Epidermal melanocyte (primary cell): ENCODE data around the gene RREB1.
"Not testable (repeated sequence)": the region's sequence is repeated elsewhere in the genome, so short reads cannot be mapped to it uniquely, and the experiment has no call there.

ENCODE experiments used
- DNase-seq: peaks from one replicate; pipeline ENCODE4 v3.0.0; 2011; ENCODE audit warnings: low spot score; ENCODE audit not compliant: insufficient read length

RREB1 gene

GRCh38 chr6:7144872-7145584 is 37.3 kb downstream of the RREB1 start:
- DNase-seq, result no peak

DNA sequence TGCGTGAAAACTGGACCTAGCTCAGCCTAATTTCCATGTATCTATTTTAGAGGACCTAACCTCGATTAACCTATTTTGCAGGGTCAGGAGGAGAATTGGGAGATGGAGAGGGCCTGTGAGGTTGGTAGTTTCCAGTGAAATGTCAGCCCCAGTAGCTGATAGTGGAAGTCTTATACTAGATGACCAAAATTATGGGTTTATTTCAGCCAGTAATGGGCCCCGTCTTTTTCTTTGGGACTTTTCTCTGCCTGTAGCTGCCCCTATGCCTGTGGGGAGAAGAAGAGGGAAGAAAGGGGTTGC is 37.8 kb downstream of the RREB1 start:
- DNase-seq, result no peak

- DNase-seq, result peak; percentile 45
These were observed 38.4 kb downstream of the RREB1 start for GRCh38 chr6:7145885-7146828.

GRCh38 chr6:7147051-7147671 is 39.4 kb downstream of the RREB1 start:
- DNase-seq, result no peak

GRCh38 chr6:7148100-7148822 is 40.5 kb downstream of the RREB1 start:
- DNase-seq, result no peak

DNA sequence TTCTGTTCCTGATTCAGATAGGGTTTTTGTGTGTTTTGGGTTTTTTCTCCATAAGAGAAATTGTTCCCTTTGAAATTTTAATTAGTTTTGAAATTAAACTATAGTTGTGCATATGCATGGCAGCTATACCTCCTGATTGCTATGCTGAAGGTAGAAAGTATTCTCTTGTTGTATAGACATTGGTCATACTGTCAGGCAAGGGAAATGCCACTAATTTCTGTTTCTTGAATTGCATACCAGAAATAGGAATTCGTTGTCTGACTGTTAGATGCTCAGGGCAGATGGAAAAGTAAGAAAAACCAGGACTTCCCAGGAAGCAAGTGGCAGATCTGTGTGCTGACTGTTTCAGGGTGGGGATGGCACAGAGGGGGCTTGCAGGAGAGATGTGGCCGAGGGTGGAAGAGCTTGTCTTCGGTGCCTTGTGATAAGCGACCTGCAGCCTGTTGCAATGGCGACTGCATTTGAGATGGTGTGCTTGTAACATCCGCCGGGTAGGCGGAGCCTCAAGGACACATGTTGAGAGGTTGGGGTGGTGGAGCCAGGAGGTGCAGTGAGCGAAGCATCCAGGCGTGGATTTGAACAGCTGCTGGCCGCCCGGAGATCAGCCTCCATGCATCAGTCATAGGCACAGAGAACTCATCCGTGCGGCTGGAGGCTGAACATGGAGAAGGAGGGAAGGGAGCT is 42.8 kb downstream of the RREB1 start:
- no peak for DNase-seq

GRCh38 chr6:7151381-7151780 is 43.6 kb downstream of the RREB1 start:
- no peak for DNase-seq

DNA sequence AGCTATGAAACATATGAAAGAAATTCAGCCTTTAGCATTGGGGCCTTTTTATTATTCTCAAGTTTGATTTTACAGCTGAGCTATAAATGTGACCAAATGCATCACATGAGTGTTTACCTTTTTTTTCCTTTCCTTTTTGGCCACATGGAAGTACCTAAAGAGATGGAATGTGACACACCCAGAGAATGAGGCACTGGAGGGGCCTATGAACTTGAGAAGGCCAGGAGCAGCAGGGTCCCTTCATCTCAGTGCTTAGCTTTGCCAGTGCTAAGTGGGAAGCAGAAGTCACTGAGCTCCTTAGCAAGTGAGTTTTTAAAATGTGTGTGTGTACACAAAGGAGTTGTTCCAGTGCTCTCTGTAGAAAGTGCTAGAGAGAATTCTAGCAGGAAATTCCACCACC is 44.7 kb downstream of the RREB1 start:
- no peak for DNase-seq

GRCh38 chr6:7153789-7154188 is 46.0 kb downstream of the RREB1 start:
- DNase-seq, result no peak

- no peak for DNase-seq
These were observed 46.8 kb downstream of the RREB1 start for GRCh38 chr6:7154341-7155139.

DNA sequence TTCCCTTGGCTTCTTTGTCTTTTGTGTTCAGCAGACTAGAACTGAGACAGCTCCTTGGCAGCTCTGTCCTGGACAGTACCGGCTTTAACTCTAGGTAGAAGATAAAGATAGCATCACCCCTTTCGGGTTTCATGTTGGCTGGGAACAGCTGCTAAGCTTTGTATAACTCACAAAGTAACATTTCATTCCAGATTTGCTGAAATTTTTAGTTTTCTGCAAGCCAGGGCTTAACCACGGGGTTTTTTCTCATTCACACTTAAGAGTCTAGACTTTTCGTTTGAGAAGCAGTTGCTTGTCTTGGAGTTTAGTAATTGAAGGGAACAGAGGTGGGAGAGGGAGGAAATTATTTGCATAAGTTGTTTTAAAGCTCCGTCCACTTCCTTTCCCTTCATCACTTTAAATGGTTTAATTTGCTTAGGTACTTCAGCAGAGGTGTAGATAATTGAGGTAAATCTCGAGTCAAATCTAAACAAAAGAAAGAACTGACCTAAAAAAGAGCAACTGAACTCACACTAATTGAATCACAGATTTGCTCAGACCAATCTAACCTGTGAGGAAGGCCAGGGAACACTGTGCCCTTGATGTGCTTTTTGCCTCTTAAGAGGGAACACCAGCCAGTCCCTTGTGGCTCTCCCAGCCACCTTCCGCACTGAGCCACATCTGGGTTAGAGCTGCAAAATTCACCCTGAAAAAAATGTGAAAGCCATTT is 48.3 kb downstream of the RREB1 start:
- no peak for DNase-seq

- no peak for DNase-seq
These were observed 49.0 kb downstream of the RREB1 start for GRCh38 chr6:7156643-7157278.

DNA sequence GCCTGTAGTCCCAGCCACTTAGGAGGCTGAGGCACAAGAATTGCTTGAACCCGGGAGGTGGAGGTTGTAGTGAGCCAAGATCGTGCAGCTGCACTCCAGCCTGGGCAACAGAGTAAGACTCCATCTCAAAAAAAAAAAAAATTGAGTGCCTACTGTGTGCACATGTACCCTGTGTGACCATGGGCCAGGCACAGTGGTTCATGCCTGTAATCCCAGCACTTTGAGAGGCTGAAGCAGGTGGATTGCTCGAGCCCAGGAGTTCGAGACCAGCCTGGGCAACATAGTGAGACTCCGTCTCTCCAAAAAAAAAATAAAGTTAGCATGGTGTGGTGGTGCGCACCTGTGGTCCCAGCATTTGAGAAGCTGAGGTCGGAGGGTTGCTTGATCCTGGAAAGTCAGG is 49.5 kb downstream of the RREB1 start:
- not testable (repeated sequence) for DNase-seq

GRCh38 chr6:7157752-7158616 is 50.2 kb downstream of the RREB1 start:
- DNase-seq, result no peak

DNA sequence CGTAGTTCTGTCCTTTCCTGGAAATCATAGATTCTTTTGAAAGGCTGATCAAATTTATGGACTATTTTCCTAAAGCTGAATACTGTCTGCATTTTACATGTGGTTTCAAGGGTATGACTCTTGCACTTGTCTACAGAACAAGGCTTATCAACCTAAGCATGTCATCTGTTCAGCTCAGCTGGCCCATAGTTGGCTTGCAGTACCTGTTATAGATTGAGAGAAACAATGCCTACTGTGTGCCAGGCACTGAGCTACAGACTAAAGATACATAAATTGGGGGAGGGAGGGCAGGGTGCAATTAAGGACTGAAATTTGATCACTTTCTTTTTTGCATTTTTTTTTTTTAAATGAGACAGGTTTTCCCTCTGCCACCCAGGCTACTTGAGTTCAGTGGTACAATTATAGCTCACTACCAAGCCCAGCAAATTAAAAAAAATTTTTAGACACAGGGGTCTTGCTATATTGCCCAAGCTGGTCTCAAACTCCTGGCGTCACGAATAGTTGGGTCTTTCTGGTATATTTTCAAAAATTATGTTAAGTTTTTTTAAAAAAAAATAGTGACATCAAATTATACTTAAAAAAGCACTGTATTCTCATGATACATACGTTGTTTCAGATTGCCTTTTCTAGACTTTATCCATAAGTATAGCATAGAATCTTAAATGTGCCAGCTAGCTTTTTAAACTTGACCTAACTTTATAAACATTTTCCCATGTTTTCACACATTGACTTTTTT is 52.2 kb downstream of the RREB1 start:
- DNase-seq, result no peak

GRCh38 chr6:7161253-7161623 is 53.5 kb downstream of the RREB1 start:
- DNase-seq, result no peak

GRCh38 chr6:7161845-7162244 is 54.1 kb downstream of the RREB1 start:
- no peak for DNase-seq

GRCh38 chr6:7163661-7164071 is 55.9 kb downstream of the RREB1 start:
- DNase-seq, result no peak
